T-helper 17 cell (primary cell): ENCODE measurements around the gene SLC5A8. TPM values are rescaled to one million over a fixed set of nuclear protein-coding genes. Genes with fewer than 3 reads are reported as not detected.

Experiments used
- ATAC-seq: fragments of 150-1000 bp; cut with Tn5 transposase; 2 replicates; pipeline ENCODE4 v1.10.0; 2021; ENCODE audit warnings: mild to moderate bottlenecking, moderate library complexity
- DNase-seq, 3 donors: peaks; one replicate each; pipeline versions ENCODE4 v3.0.0 to v3.0.0-alpha.2; 2020 to 2021
- H3K9me3 ChIP-seq: one replicate; pipeline ENCODE4 v1.7.0; 2013; ENCODE audit warnings: low read length, mild to moderate bottlenecking; ENCODE audit not compliant: control insufficient read depth, poor library complexity, severe bottlenecking
- H3K27ac Mint-ChIP-seq: one replicate; pipeline ENCODE4 v1.8.0; 2022; ENCODE audit warnings: mild to moderate bottlenecking, moderate library complexity, mixed read lengths
- H3K27me3 Mint-ChIP-seq: one replicate; pipeline ENCODE4 v1.8.0; 2022; ENCODE audit warnings: mixed read lengths
- H3K36me3 Mint-ChIP-seq: one replicate; pipeline ENCODE4 v1.8.0; 2022; ENCODE audit warnings: low read depth, mixed read lengths
- H3K4me1 Mint-ChIP-seq: one replicate; pipeline ENCODE4 v1.8.0; 2022; ENCODE audit warnings: mild to moderate bottlenecking, mixed read lengths
- H3K4me3 Mint-ChIP-seq: one replicate; pipeline ENCODE4 v1.8.0; 2022; ENCODE audit warnings: mild to moderate bottlenecking, moderate library complexity, mixed read lengths
- total RNA-seq, 4 donors: library from RNA in 2 of 4; stranded (reverse) in 2 of 4; gene quantifications; one replicate each; pipeline ENCODE4 v1.2.3 and lab custom pipeline; 2022 to 2026

Gene SLC5A8
- total RNA-seq, 2 donors from 2014 or later: not detected

- Mint-ChIP-seq H3K27me3 (no peaks in the 10 kb centered on the region), H3K27ac (no peak overlapping the region), H3K4me3 (no peak overlapping the region), H3K4me1 (no peaks in the 10 kb centered on the region), H3K36me3 (peaks cover 2% of the 10 kb centered on the region)
- no peaks in the 10 kb centered on the region for H3K9me3 ChIP-seq
- ATAC-seq (no peak), DNase-seq (no peak)
These were observed 82.4 kb downstream of the SLC5A8 start for GRCh38 chr12:101127521-101128219.

- Mint-ChIP-seq H3K27ac (no peak overlapping the region), H3K36me3 (no peaks in the 10 kb centered on the region), H3K4me1 (no peaks in the 10 kb centered on the region), H3K4me3 (no peak overlapping the region), H3K27me3 (no peaks in the 10 kb centered on the region)
- H3K9me3 ChIP-seq: no peaks in the 10 kb centered on the region
- DNase-seq (no peak), ATAC-seq (no peak)
These were observed 92.2 kb downstream of the SLC5A8 start for GRCh38 chr12:101117842-101118241.

DNA sequence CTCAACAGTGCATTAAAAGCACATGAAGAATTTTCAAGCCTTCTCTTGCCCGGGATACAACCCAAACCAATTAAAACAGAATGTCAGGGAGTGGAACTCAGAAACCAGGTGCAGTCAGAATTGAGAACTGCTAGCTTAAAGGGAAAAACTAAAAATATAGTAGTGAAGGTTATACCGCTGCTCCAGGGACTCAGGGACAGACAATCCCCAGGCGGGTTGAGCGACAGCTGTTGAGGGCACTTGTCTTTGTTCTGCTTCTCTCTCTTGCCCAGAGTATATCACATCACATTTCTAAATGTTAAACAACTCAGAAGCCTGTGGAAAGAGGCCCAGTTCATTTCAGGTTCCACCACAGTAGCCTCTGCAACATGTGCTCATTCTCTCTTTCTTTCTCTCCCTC is 93.1 kb downstream of the SLC5A8 start:
- ATAC-seq: no peak

GRCh38 chr12:101115326-101115725 is 94.7 kb downstream of the SLC5A8 start:
- no peaks in the 10 kb centered on the region for H3K36me3 Mint-ChIP-seq
- no peaks in the 10 kb centered on the region for H3K27me3 Mint-ChIP-seq
- H3K4me3 Mint-ChIP-seq: no peak overlapping the region
- no peak overlapping the region for H3K27ac Mint-ChIP-seq
- DNase-seq (no peak), ATAC-seq (no peak)
- no peaks in the 10 kb centered on the region for H3K9me3 ChIP-seq
- no peaks in the 10 kb centered on the region for H3K4me1 Mint-ChIP-seq

More for the DNA sequence above, 93.1 kb downstream of the SLC5A8 start:
- DNase-seq: no peak
- no peak overlapping the region for H3K27ac Mint-ChIP-seq
- H3K27me3 Mint-ChIP-seq: no peaks in the 10 kb centered on the region
- no peaks in the 10 kb centered on the region for H3K4me1 Mint-ChIP-seq
- H3K36me3 Mint-ChIP-seq: no peaks in the 10 kb centered on the region
- H3K4me3 Mint-ChIP-seq: no peak overlapping the region
- no peaks in the 10 kb centered on the region for H3K9me3 ChIP-seq

DNA sequence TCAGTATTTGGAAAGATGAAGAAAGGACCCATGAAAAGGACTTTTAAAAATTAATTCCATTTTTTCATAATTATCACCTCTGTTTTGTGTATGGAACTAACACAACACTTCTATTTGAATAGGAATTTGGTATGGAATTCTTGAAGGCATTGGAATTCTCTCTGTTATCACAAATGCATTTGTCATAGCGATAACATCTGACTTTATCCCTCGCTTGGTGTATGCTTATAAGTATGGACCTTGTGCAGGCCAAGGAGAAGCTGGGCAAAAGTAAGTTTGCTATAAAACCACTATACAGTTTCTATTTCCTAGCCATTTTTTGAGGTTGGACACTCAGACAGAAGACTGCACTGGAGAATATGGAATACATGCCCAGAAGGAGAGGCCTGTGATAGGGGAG is 98.6 kb downstream of the SLC5A8 start:
- H3K27ac Mint-ChIP-seq: no peak overlapping the region
- ATAC-seq (no peak), DNase-seq (no peak)
- H3K4me1 Mint-ChIP-seq: no peaks in the 10 kb centered on the region
- no peaks in the 10 kb centered on the region for H3K27me3 Mint-ChIP-seq
- no peak overlapping the region for H3K4me3 Mint-ChIP-seq
- no peaks in the 10 kb centered on the region for H3K9me3 ChIP-seq
- H3K36me3 Mint-ChIP-seq: no peaks in the 10 kb centered on the region

GRCh38 chr12:101110866-101111265 is 99.2 kb downstream of the SLC5A8 start:
- no peaks in the 10 kb centered on the region for H3K36me3 Mint-ChIP-seq
- H3K9me3 ChIP-seq: no peaks in the 10 kb centered on the region
- H3K27ac Mint-ChIP-seq: no peak overlapping the region
- H3K27me3 Mint-ChIP-seq: no peaks in the 10 kb centered on the region
- DNase-seq (no peak), ATAC-seq (no peak)
- H3K4me1 Mint-ChIP-seq: no peaks in the 10 kb centered on the region
- no peak overlapping the region for H3K4me3 Mint-ChIP-seq

DNA sequence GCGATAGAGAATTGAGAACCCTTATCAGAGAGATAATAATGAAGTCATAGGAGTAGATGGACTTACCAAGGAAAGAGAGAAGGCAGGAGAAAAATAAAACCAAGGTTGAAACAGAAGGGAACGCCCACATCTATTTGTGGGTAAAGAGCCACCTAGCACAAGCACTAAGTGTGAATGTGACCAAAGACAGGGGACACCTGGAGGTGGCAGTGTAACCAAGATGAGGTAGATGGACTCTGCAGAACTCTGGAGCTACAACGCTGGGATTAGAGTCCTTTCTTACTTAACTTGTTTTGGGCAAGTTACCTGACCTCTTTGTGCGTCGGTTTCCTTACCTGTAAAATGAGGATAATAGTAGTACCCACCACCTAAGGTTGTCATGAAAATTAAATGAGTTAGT is 101.9 kb downstream of the SLC5A8 start:
- H3K4me3 Mint-ChIP-seq: no peak overlapping the region
- ATAC-seq (no peak), DNase-seq (no peak)
- no peak overlapping the region for H3K27ac Mint-ChIP-seq
- no peaks in the 10 kb centered on the region for H3K27me3 Mint-ChIP-seq
- H3K4me1 Mint-ChIP-seq: no peaks in the 10 kb centered on the region
- no peaks in the 10 kb centered on the region for H3K36me3 Mint-ChIP-seq
- H3K9me3 ChIP-seq: no peaks in the 10 kb centered on the region

- Mint-ChIP-seq H3K36me3 (no peaks in the 10 kb centered on the region), H3K4me3 (no peak overlapping the region), H3K27ac (no peak overlapping the region), H3K27me3 (no peaks in the 10 kb centered on the region), H3K4me1 (no peaks in the 10 kb centered on the region)
- ATAC-seq: no peak
- H3K9me3 ChIP-seq: no peaks in the 10 kb centered on the region
- DNase-seq: no peak
These were observed 102.8 kb downstream of the SLC5A8 start for GRCh38 chr12:101107032-101107763.

Other genes with a start within 250 kb of the SLC5A8 start
- 10 to 100 TPM; 12.1 to 12.2 TPM for gene UTP20, start 69.9 kb upstream of the SLC5A8 start, total RNA-seq
- 10 to 100 TPM; 22.5 to 26.0 TPM for gene ARL1, start 197.5 kb upstream of the SLC5A8 start, total RNA-seq